CD14-positive monocyte (primary cell): ENCODE measurements around the gene HAUS2. TPM values are rescaled to one million over a fixed set of nuclear protein-coding genes. Genes with fewer than 3 reads are reported as not detected.

Experiments used
- DNase-seq, 3 donors: peaks; one replicate each; pipeline ENCODE4 v3.0.0-alpha.2; 2011 to 2022
- H2AFZ ChIP-seq: 2 replicates; pipeline ENCODE4 v1.6.0; 2012; ENCODE audit warnings: mild to moderate bottlenecking, low read depth, low read length, inconsistent platforms; ENCODE audit not compliant: insufficient read depth, poor library complexity, severe bottlenecking
- H3K27ac ChIP-seq, 2 donors: 1 replicate in 1 of 2; 2 replicates in 1 of 2; pipeline ENCODE4 v1.5.1; 2012 to 2013; ENCODE audit warnings: low read length in 2 of 2, control low read depth in 1 of 2, inconsistent platforms in 1 of 2, low read depth in 1 of 2, mild to moderate bottlenecking in 1 of 2
- H3K27me3 ChIP-seq, 2 donors: one replicate each; pipeline versions ENCODE4 v1.6.0 to v1.6.1; 2011 to 2013; ENCODE audit warnings: low read length in 2 of 2; ENCODE audit not compliant: control insufficient read depth in 2 of 2, insufficient read depth in 2 of 2
- H3K36me3 ChIP-seq, 2 donors: replicated peaks in 1 of 2; 1 replicate in 1 of 2; 2 replicates in 1 of 2; pipeline versions ENCODE4 v1.5.1 to v1.6.1; 2012 to 2013; ENCODE audit warnings: low read length in 2 of 2, control low read depth in 1 of 2, inconsistent platforms in 1 of 2, mild to moderate bottlenecking in 1 of 2; ENCODE audit not compliant: insufficient read depth in 2 of 2, control insufficient read depth in 1 of 2
- H3K4me1 ChIP-seq, 2 donors: 1 replicate in 1 of 2; 2 replicates in 1 of 2; pipeline versions ENCODE4 v1.5.1 to v1.6.1; 2012 to 2013; ENCODE audit warnings: low read length in 2 of 2, control low read depth in 1 of 2, inconsistent platforms in 1 of 2, mild to moderate bottlenecking in 1 of 2, moderate library complexity in 1 of 2; ENCODE audit not compliant: insufficient read depth in 2 of 2, control insufficient read depth in 1 of 2
- H3K4me2 ChIP-seq: replicated peaks from 2 replicates; pipeline ENCODE3; 2012; ENCODE audit warnings: low read length, moderate library complexity, mild to moderate bottlenecking; ENCODE audit not compliant: poor library complexity, severe bottlenecking; ENCODE audit errors: extremely low read depth
- H3K4me3 ChIP-seq, 3 experiments: fragments of 200-600 bp in 1 of 3; sonication (generic) in 1 of 3; replicated peaks in 1 of 3; 1 replicate in 2 of 3; 2 replicates in 1 of 3; pipeline ENCODE4 v1.5.1; 2011 to 2013; ENCODE audit warnings: low read length in 3 of 3, mild to moderate bottlenecking in 3 of 3, control low read depth in 2 of 3, low read depth in 2 of 3, inconsistent platforms in 1 of 3, moderate library complexity in 1 of 3
- H3K79me2 ChIP-seq: 2 replicates; pipeline ENCODE4 v1.6.0; 2012; ENCODE audit warnings: mild to moderate bottlenecking, control low read depth, inconsistent platforms, low read length, moderate library complexity; ENCODE audit not compliant: insufficient read depth
- H3K9ac ChIP-seq: 2 replicates; pipeline ENCODE4 v1.6.0; 2017; ENCODE audit warnings: low read length, mild to moderate bottlenecking; ENCODE audit not compliant: insufficient read depth, poor library complexity, severe bottlenecking
- H3K9me3 ChIP-seq, 2 donors: replicated peaks in 1 of 2; 1 replicate in 1 of 2; 2 replicates in 1 of 2; pipeline versions ENCODE4 v1.5.1 to v1.6.1; 2012 to 2013; ENCODE audit warnings: low read length in 2 of 2, control low read depth in 1 of 2; ENCODE audit not compliant: control insufficient read depth in 1 of 2, insufficient read depth in 1 of 2
- H4K20me1 ChIP-seq: 2 replicates; pipeline ENCODE4 v1.6.0; 2012; ENCODE audit warnings: mild to moderate bottlenecking, low read length, control low read depth, moderate library complexity; ENCODE audit not compliant: insufficient read depth
- H3K27ac Mint-ChIP-seq, 7 donors: one replicate each; pipeline ENCODE4 v1.8.0; 2020; ENCODE audit warnings: mild to moderate bottlenecking in 7 of 7, mixed read lengths in 7 of 7, moderate library complexity in 6 of 7, inconsistent platforms in 2 of 7
- H3K27me3 Mint-ChIP-seq, 3 donors: one replicate each; pipeline ENCODE4 v1.8.0; 2021 to 2022; ENCODE audit warnings: low read depth in 3 of 3, mild to moderate bottlenecking in 3 of 3, mixed read lengths in 3 of 3, moderate library complexity in 3 of 3, inconsistent platforms in 1 of 3
- H3K36me3 Mint-ChIP-seq, 2 donors: one replicate each; pipeline ENCODE4 v1.8.0; 2020; ENCODE audit warnings: mixed read lengths in 2 of 2, inconsistent platforms in 1 of 2, mild to moderate bottlenecking in 1 of 2
- H3K4me1 Mint-ChIP-seq: one replicate; pipeline ENCODE4 v1.8.0; 2020; ENCODE audit warnings: mild to moderate bottlenecking, mixed read lengths
- H3K4me3 Mint-ChIP-seq, 2 donors: one replicate each; pipeline ENCODE4 v1.8.0; 2020; ENCODE audit warnings: mild to moderate bottlenecking in 2 of 2, mixed read lengths in 2 of 2, moderate library complexity in 1 of 2
- H3K9me3 Mint-ChIP-seq, 7 donors: one replicate each; pipeline ENCODE4 v1.8.0; 2020 to 2022; ENCODE audit warnings: mixed read lengths in 7 of 7, mild to moderate bottlenecking in 6 of 7, moderate library complexity in 6 of 7, inconsistent platforms in 2 of 7
- CTCF ChIP-seq: fragments of 200-600 bp; IDR thresholded peaks from one replicate; pipeline ENCODE4 v1.8.0; 2022; ENCODE audit warnings: antibody characterized with exemption, mild to moderate bottlenecking
- WGBS: methylation state at CpG from one replicate; pipeline ENCODE4 v1.1.5; 2013; ENCODE audit warnings: missing lambda C conversion rate; ENCODE audit not compliant: insufficient coverage; 5-methylcytosine and 5-hydroxymethylcytosine counted together
- intact Hi-C, 2 donors: fragments of 100-400 bp; cut with micrococcal nuclease; formaldehyde crosslinking; loops; one replicate each; pipeline versions ENCODE4 v1.15.0 to v1.15.1; 2023
- polyA plus RNA-seq, 3 donors: library from polyadenylated mRNA; depleted of rRNA in 1 of 3; unstranded in 2 of 3; stranded (reverse) in 1 of 3; fragments of 300-500 nt in 2 of 3; fragments of >200 nt in 1 of 3; fragmentation: Illumina TruSeq in 2 of 3; gene quantifications; 1 replicate in 2 of 3; 2 replicates in 1 of 3; pipeline ENCODE4 v1.2.3, GENCODE V29; 2012 to 2021

HAUS2 gene
- polyA plus RNA-seq, 3 donors: 12.5 to 22.0 (median 15.9) TPM

- Histone ChIP-seq H3K9me3 (no peaks in the 10 kb centered on the region), H2AFZ (no peak overlapping the region), H3K27ac (no peak overlapping the region), H3K79me2 (no peaks in the 10 kb centered on the region), H3K4me3 (no peak overlapping the region), H3K4me1 (peaks cover 9 to 20% of the 10 kb centered on the region in 2 donors), H3K36me3 (no peaks in the 10 kb centered on the region), H3K4me2 (no peak overlapping the region), H4K20me1 (no peaks in the 10 kb centered on the region), H3K27me3 (no peaks in the 10 kb centered on the region), H3K9ac (no peak overlapping the region)
- Mint-ChIP-seq H3K27ac (no peak overlapping the region), H3K36me3 (no peaks in the 10 kb centered on the region), H3K4me3 (no peak overlapping the region), H3K27me3 (peaks cover 0 to 3% (median 1%) of the 10 kb centered on the region in 3 donors), H3K9me3 (peaks cover 0 to 1% (median 0%) of the 10 kb centered on the region in 7 donors), H3K4me1 (peaks cover 30% of the 10 kb centered on the region)
- no peak for TF ChIP-seq CTCF
- 0% methylated on average over 2 of the region's 4 CpGs for WGBS
- DNase-seq: no peak
- intact Hi-C loops: no loop called here
Measured at GRCh38 chr15:42608110-42608531, 59.5 kb downstream of the HAUS2 start.

GRCh38 chr15:42608752-42609488 is 60.3 kb downstream of the HAUS2 start:
- no peak for DNase-seq
- H3K79me2 ChIP-seq: no peaks in the 10 kb centered on the region
- no peak overlapping the region for H3K4me2 ChIP-seq
- peaks cover 9 to 20% of the 10 kb centered on the region in 2 donors for H3K4me1 ChIP-seq
- Mint-ChIP-seq H3K4me3 (no peak overlapping the region), H3K36me3 (no peaks in the 10 kb centered on the region), H3K4me1 (peaks cover 30% of the 10 kb centered on the region), H3K27ac (no peak overlapping the region), H3K27me3 (peaks cover 0 to 6% (median 1%) of the 10 kb centered on the region in 3 donors), H3K9me3 (no peaks in the 10 kb centered on the region)
- H4K20me1 ChIP-seq: no peaks in the 10 kb centered on the region
- no peaks in the 10 kb centered on the region for H3K27me3 ChIP-seq
- no peaks in the 10 kb centered on the region for H3K9me3 ChIP-seq
- WGBS: 28% methylated on average over 2 of the region's 7 CpGs
- no peak overlapping the region for H3K4me3 ChIP-seq
- no peak overlapping the region for H3K27ac ChIP-seq
- H2AFZ ChIP-seq: no peak overlapping the region
- H3K9ac ChIP-seq: no peak overlapping the region
- intact Hi-C loops: no loop called here
- no peak for TF ChIP-seq CTCF
- no peaks in the 10 kb centered on the region for H3K36me3 ChIP-seq
